Subcutaneous adipose tissue (tissue), 4 donors: ENCODE results near the gene TMEM119. TPM values are rescaled to one million over a fixed set of nuclear protein-coding genes. Genes with fewer than 3 reads are reported as not detected.

Source experiments
- CTCF ChIP-seq: fragments of 450-650 bp; IDR thresholded peaks from one replicate; pipeline ENCODE4 v1.5.1; 2016; ENCODE audit warnings: low read depth, mild to moderate bottlenecking, control low read depth, antibody characterized with exemption, moderate library complexity
- total RNA-seq, 4 donors: library from RNA; depleted of rRNA; stranded (reverse); fragments of >200 nt; gene quantifications; one replicate each; pipeline ENCODE4 v1.1.0, GENCODE V29; 2016

The TMEM119 gene
- total RNA-seq, 4 donors from 2014 or later, result 7.8 to 20.5 (median 12.1) TPM

GRCh38 chr12:108622921-108623514, 25.1 kb upstream of the TMEM119 start:
- TF ChIP-seq CTCF, result no peak

DNA sequence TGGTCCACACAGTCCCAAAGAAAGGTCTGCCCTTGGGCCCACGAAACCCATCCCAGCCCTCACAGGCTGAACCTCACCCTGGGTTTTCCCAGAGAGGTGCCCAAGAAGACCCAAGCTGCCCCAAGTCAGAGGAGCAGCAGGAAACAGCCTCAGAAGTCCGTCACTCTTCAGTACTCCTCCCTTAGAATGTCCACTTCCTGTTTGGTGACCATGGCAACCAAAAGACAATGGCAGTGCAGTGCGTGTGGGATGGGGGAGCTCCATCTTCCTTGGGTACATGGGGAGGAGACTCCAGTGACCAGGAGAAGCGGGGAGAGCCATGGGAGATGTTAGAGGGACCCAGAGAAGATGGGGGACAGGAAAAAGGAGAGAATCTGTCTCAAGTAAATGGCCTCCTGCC, 24.5 kb upstream of the TMEM119 start:
- no peak for TF ChIP-seq CTCF

DNA sequence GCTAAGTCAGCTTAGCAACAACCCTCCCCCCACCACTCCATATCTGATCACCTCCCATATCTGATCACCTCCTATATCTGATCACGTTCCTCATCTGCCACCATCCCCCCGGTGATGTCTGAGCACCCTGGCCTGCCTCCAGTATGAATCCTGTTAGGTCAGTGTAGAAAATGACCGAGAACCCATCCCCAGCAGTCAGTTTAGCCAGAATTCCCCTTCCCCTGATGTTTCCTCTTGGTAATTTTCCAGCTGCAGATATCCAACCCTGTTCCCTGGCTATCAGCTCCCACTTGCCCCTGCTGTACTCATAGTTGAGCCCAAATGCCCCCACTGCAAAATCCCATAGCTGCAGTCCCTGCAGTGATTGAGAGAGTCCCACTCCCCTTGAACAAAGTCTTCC, 23.3 kb upstream of the TMEM119 start:
- TF ChIP-seq CTCF, result no peak

GRCh38 chr12:108620236-108620879, 22.5 kb upstream of the TMEM119 start:
- no peak for TF ChIP-seq CTCF

GRCh38 chr12:108619369-108620160, 21.7 kb upstream of the TMEM119 start:
- TF ChIP-seq CTCF, result no peak

GRCh38 chr12:108618079-108618952, 20.4 kb upstream of the TMEM119 start:
- no peak for TF ChIP-seq CTCF
